Spleen (tissue), 11 donors: ENCODE measurements around the gene ZNF584. TPM values are rescaled to one million over a fixed set of nuclear protein-coding genes. Genes with fewer than 3 reads are reported as not detected.

ENCODE experiments used
- DNase-seq: peaks from one replicate; pipeline ENCODE4 v3.0.0-alpha.2; 2020
- H3K27ac ChIP-seq, 8 donors: fragments of 200-600 bp; sonication (generic) in 7 of 8; 1 replicate in 4 of 8; 2 replicates in 4 of 8; pipeline versions ENCODE4 v1.5.0 to v1.8.0; 2016 to 2021; ENCODE audit warnings: inconsistent platforms in 4 of 8, mild to moderate bottlenecking in 4 of 8, moderate library complexity in 1 of 8
- H3K27me3 ChIP-seq, 7 donors: fragments of 200-600 bp; sonication (generic) in 6 of 7; replicated peaks in 1 of 7; 1 replicate in 4 of 7; 2 replicates in 3 of 7; pipeline versions ENCODE4 v1.5.0 to v1.8.0; 2016 to 2021; ENCODE audit warnings: inconsistent platforms in 3 of 7, mild to moderate bottlenecking in 1 of 7
- H3K36me3 ChIP-seq, 6 donors: fragments of 200-600 bp; sonication (generic) in 5 of 6; 1 replicate in 4 of 6; 2 replicates in 2 of 6; pipeline versions ENCODE4 v1.5.0 to v1.8.0; 2016 to 2021; ENCODE audit warnings: inconsistent platforms in 2 of 6
- H3K4me1 ChIP-seq, 6 donors: fragments of 200-600 bp; sonication (generic) in 5 of 6; 1 replicate in 3 of 6; 2 replicates in 3 of 6; pipeline versions ENCODE4 v1.5.0 to v1.8.0; 2016 to 2021; ENCODE audit warnings: inconsistent platforms in 3 of 6
- H3K4me3 ChIP-seq, 8 donors: fragments of 200-600 bp; sonication (generic) in 7 of 8; 1 replicate in 4 of 8; 2 replicates in 4 of 8; pipeline versions ENCODE4 v1.5.0 to v1.8.0; 2016 to 2021; ENCODE audit warnings: inconsistent platforms in 4 of 8, mild to moderate bottlenecking in 4 of 8, moderate library complexity in 2 of 8
- H3K9me3 ChIP-seq, 8 donors: fragments of 200-600 bp; sonication (generic) in 7 of 8; 1 replicate in 4 of 8; 2 replicates in 4 of 8; pipeline versions ENCODE4 v1.5.0 to v1.8.0; 2016 to 2021; ENCODE audit warnings: inconsistent platforms in 4 of 8
- CTCF ChIP-seq, 11 experiments: fragments of 200-600 bp in 7 of 11; fragments of 450-650 bp in 4 of 11; sonication (generic) in 4 of 11; IDR thresholded peaks in 8 of 11; conservative IDR thresholded peaks in 3 of 11; 1 replicate in 7 of 11; 2 replicates in 4 of 11; pipeline versions ENCODE4 v1.4.0 to v1.8.0; 2016 to 2021; ENCODE audit warnings: antibody characterized with exemption in 11 of 11, inconsistent platforms in 4 of 11, mild to moderate bottlenecking in 1 of 11
- POLR2A ChIP-seq, 3 donors: fragments of 450-650 bp; IDR thresholded peaks; one replicate each; pipeline ENCODE4 v1.5.1; 2017; ENCODE audit warnings: antibody characterized with exemption in 3 of 3, mild to moderate bottlenecking in 1 of 3
- POLR2AphosphoS5 ChIP-seq, 3 donors: sonication (generic); formaldehyde crosslinking; IDR thresholded peaks; one replicate each; pipeline ENCODE4 v1.5.1; 2017; ENCODE audit warnings: antibody characterized with exemption in 3 of 3
- WGBS, 5 donors: extraction: QIAGEN DNeasy Blood & Tissue Kit in 3 of 5; methylation state at CpG; one replicate each; pipeline versions ENCODE4 v1.1.5 to v1.1.7; 2013 to 2018; 5-methylcytosine and 5-hydroxymethylcytosine counted together
- intact Hi-C: fragments of 100-400 bp; cut with DNase I; formaldehyde crosslinking; loops from one replicate; pipeline ENCODE4 v1.15.0; 2023; ENCODE audit warnings: low total_unique reads
- polyA plus RNA-seq, 3 donors: library from polyadenylated mRNA; stranded (reverse); fragments of 200-250 nt; gene quantifications; one replicate each; pipeline ENCODE4 v1.2.1, GENCODE V29; 2013
- total RNA-seq, 7 donors: library from RNA; depleted of rRNA in 3 of 7; stranded (reverse); fragments of >200 nt in 3 of 7; fragmentation: NEBNext Ultra II Directional in 4 of 7; extraction: Animal tissue kit (Norgen Biotek cat#: 25700) in 4 of 7; gene quantifications; one replicate each; pipeline versions ENCODE4 v1.1.0 to v1.2.1, GENCODE V29; 2016 to 2021
- donor health status: healthy with polysubstance abuse.
- donor health status: DM: no; HTN: no; CAD: no; lungs with moderate emphysema.
- donor health status: DM: no; HTN: no; CAD: no.
- donor health status: Bipolar disorder and iron deficiency.
- donor health status: healthy.
- donor health status: DM: no; HTN: no; CAD: no.
- donor health status: DM: yes; HTN: yes; CAD: no.

Gene ZNF584
- total and polyA plus RNA-seq, 10 donors: 2.3 to 11.2 (median 8.3) TPM

DNA sequence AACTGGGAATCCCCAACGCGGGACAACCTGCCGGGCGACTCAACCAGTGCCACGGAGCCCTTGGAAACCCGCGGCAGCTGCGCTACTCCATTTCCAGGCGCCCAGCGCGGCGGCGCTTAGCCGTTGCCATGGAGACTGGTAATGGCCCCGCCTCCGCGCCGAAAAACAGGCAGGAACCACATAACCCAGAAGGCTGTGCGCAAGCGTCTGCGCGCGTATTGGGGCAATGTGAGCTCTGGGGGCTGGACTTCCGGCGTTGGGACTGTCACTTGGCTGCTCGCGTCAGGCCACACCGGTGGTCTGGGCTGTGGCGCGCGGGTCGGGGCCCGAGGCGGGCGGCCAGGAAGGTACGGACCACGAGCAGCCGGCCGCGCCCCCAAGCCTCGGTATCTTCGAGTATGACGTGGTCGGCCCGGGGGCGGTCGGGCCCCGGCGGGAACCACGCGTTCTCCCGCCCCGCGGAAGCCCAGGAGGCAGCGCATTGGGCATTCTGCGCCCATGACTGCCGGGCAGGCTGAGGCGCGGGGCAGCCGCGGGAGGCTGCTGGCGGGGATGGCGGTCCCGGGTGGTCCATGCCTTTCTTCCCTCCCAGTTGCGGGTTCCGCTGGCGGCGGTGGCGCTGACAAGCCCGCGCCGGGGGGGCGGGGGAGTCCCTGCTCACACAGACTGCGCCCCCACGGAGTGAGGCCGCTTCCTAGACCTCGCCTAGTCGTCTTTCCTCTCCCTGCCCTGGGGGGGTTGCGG, 43.1 kb downstream of the ZNF584 start, which contains the start of gene ZNF324B:
ZNF324B (plus strand) TSS at position 265 of the 744 bp plus-strand sequence. CDS start 2,080 bp downstream, outside the sequence.
- Histone ChIP-seq H3K9me3 (peaks cover 0 to 23% (median 13%) of the 10 kb centered on the region in 8 donors), H3K4me1 (peaks cover 4 to 20% (median 14%) of the 10 kb centered on the region in 6 donors), H3K36me3 (peaks cover 0 to 30% (median 21%) of the 10 kb centered on the region in 6 donors), H3K4me3 (peak within 1 kb of the TSS; percentile 77 to 100 (median 92)), H3K27ac (peak within 1 kb of the TSS in 7 of 8 donors; percentile 43 to 85 (median 65)), H3K27me3 (peaks cover 0 to 30% (median 0%) of the 10 kb centered on the region in 7 donors)
- peak; percentile 97 for DNase-seq
- WGBS, 5 donors: 0 to 1% (median 0%) methylated on average over 8 to 79 of the region's 79 CpGs
- intact Hi-C loops: no loop called here
- TF ChIP-seq POLR2AphosphoS5 (IDR thresholded peaks at IDR 0.05) (peak; percentile 85 to 91 (median 88)), CTCF (IDR thresholded peaks at IDR 0.05 in 8 of 11, conservative IDR thresholded peaks at IDR 0.05 in 3 of 11) (peak in 2 of 11 experiments; percentile 7 to 15), POLR2A (IDR thresholded peaks at IDR 0.05) (no peak)

GRCh38 chr19:58453743-58454142, 45.3 kb downstream of the ZNF584 start:
- intact Hi-C loops: no loop called here
- H3K4me1 ChIP-seq: peaks cover 4 to 20% (median 14%) of the 10 kb centered on the region in 6 donors
- no peak for TF ChIP-seq CTCF (IDR thresholded peaks at IDR 0.05 in 8 of 11, conservative IDR thresholded peaks at IDR 0.05 in 3 of 11)
- TF ChIP-seq POLR2AphosphoS5 (IDR thresholded peaks at IDR 0.05): no peak
- no peak for TF ChIP-seq POLR2A (IDR thresholded peaks at IDR 0.05)
- H3K27me3 ChIP-seq: peaks cover 0 to 7% (median 0%) of the 10 kb centered on the region in 7 donors
- peaks cover 0 to 13% (median 8%) of the 10 kb centered on the region in 8 donors for H3K9me3 ChIP-seq
- no peak overlapping the region for H3K27ac ChIP-seq
- WGBS, 5 donors: 88 to 95% (median 94%) methylated on average over 3 to 6 of the region's 6 CpGs
- H3K4me3 ChIP-seq: no peak overlapping the region
- no peak for DNase-seq
- peaks cover 0 to 50% (median 30%) of the 10 kb centered on the region in 6 donors for H3K36me3 ChIP-seq

DNA sequence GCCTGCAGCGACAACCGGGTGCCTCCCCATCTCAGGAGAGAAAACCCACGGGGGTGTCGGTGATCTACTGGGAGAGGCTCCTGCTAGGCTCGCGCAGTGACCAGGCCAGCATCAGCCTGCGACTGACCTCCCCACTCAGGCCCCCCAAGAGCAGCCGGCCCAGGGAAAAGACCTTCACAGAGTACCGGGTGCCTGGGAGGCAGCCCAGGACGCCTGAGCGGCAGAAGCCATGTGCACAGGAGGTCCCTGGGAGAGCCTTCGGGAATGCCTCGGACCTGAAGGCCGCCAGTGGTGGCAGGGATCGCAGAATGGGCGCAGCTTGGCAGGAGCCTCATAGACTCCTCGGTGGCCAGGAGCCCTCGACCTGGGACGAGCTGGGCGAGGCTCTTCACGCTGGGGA, 46.9 kb downstream of the ZNF584 start:
- no peak for DNase-seq
- Histone ChIP-seq H3K36me3 (peaks cover 0 to 50% (median 30%) of the 10 kb centered on the region in 6 donors), H3K9me3 (no peaks in the 10 kb centered on the region), H3K27ac (no peak overlapping the region), H3K4me1 (peaks cover 4 to 20% (median 14%) of the 10 kb centered on the region in 6 donors), H3K27me3 (no peaks in the 10 kb centered on the region), H3K4me3 (no peak overlapping the region)
- WGBS, 5 donors: 95 to 97% (median 96%) methylated on average over 17 to 21 of the region's 21 CpGs
- intact Hi-C loops: no loop called here
- TF ChIP-seq POLR2A (IDR thresholded peaks at IDR 0.05): no peak
- no peak for TF ChIP-seq CTCF (IDR thresholded peaks at IDR 0.05 in 8 of 11, conservative IDR thresholded peaks at IDR 0.05 in 3 of 11)
- TF ChIP-seq POLR2AphosphoS5 (IDR thresholded peaks at IDR 0.05): no peak

GRCh38 chr19:58456111-58456510, 47.7 kb downstream of the ZNF584 start:
- Histone ChIP-seq H3K9me3 (no peaks in the 10 kb centered on the region), H3K4me3 (no peak overlapping the region), H3K27me3 (no peaks in the 10 kb centered on the region), H3K4me1 (peaks cover under 1 to 15% (median 9%) of the 10 kb centered on the region in 6 donors), H3K27ac (no peak overlapping the region), H3K36me3 (peaks cover 0 to 50% (median 30%) of the 10 kb centered on the region in 6 donors)
- TF ChIP-seq POLR2AphosphoS5 (IDR thresholded peaks at IDR 0.05) (no peak), POLR2A (IDR thresholded peaks at IDR 0.05) (no peak), CTCF (IDR thresholded peaks at IDR 0.05 in 8 of 11, conservative IDR thresholded peaks at IDR 0.05 in 3 of 11) (no peak)
- intact Hi-C loops: no loop called here
- WGBS, 5 donors: 97 to 98% (median 98%) methylated on average over 29 to 35 of the region's 35 CpGs
- no peak for DNase-seq
